ENCODE data around the gene LIPC.

LIPC gene

GRCh38 chr15:58424722-58425121 lies 7.1 kb upstream of the LIPC start:
- H2AFZ ChIP-seq (ENCODE audit: low read length): no peak overlapping the region

GRCh38 chr15:58425185-58425584 lies 6.6 kb upstream of the LIPC start:
- Histone ChIP-seq H3K4me2 (ENCODE audit: low read depth, low read length) (no peak overlapping the region), H3K27me3 (replicated peaks; ENCODE audit: insufficient read depth, low read length) (no peaks in the 10 kb centered on the region), H3K4me3 (ENCODE audit: low read length) (no peak overlapping the region), H3K36me3 (replicated peaks; ENCODE audit: insufficient read depth, low read length) (no peaks in the 10 kb centered on the region), H3K27ac (ENCODE audit: low read length) (no peak overlapping the region), H2AFZ (ENCODE audit: low read length) (no peak overlapping the region), H3K9me2 (replicated peaks; ENCODE audit: insufficient read depth, low read length) (no peaks in the 10 kb centered on the region), H3K9ac (ENCODE audit: low read length) (no peak overlapping the region), H3F3A (ENCODE audit: insufficient read depth, low read length) (no peaks in the 10 kb centered on the region), H3K9me3 (replicated peaks; ENCODE audit: insufficient read depth, low read length) (no peaks in the 10 kb centered on the region), H3K4me1 (ENCODE audit: low read length) (0 out of 2 replicates have a peak, but pooled peaks cover 5% of the 10 kb centered on the region), H4K20me1 (ENCODE audit: insufficient read depth, low read length) (no peaks in the 10 kb centered on the region), H3K79me2 (ENCODE audit: low read length) (no peaks in the 10 kb centered on the region)
- no peak for DNase-seq
- TF ChIP-seq EZH2phosphoT487 (IDR thresholded peaks at IDR 0.05; ENCODE audit: low read length): no peak
- no peak for TF ChIP-seq CTCF (IDR thresholded peaks at IDR 0.05; ENCODE audit: low read length)
- TF ChIP-seq EZH2 (optimal IDR thresholded peaks at IDR 0.05; ENCODE audit: low read depth, low read length): no peak

More at GRCh38 chr15:58424722-58425121, 7.1 kb upstream of the LIPC start:
- Histone ChIP-seq H3K27ac (ENCODE audit: low read length) (no peak overlapping the region), H3F3A (ENCODE audit: insufficient read depth, low read length) (no peaks in the 10 kb centered on the region), H3K27me3 (replicated peaks; ENCODE audit: insufficient read depth, low read length) (no peaks in the 10 kb centered on the region), H3K9me2 (replicated peaks; ENCODE audit: insufficient read depth, low read length) (no peaks in the 10 kb centered on the region), H4K20me1 (ENCODE audit: insufficient read depth, low read length) (no peaks in the 10 kb centered on the region), H3K4me2 (ENCODE audit: low read depth, low read length) (no peak overlapping the region), H3K9me3 (replicated peaks; ENCODE audit: insufficient read depth, low read length) (no peaks in the 10 kb centered on the region), H3K4me3 (ENCODE audit: low read length) (no peak overlapping the region), H3K4me1 (ENCODE audit: low read length) (0 out of 2 replicates have a peak, but pooled peaks cover 8% of the 10 kb centered on the region), H3K9ac (ENCODE audit: low read length) (no peak overlapping the region), H3K79me2 (ENCODE audit: low read length) (no peaks in the 10 kb centered on the region), H3K36me3 (replicated peaks; ENCODE audit: insufficient read depth, low read length) (no peaks in the 10 kb centered on the region)
- no peak for TF ChIP-seq EZH2 (optimal IDR thresholded peaks at IDR 0.05; ENCODE audit: low read depth, low read length)
- no peak for TF ChIP-seq CTCF (IDR thresholded peaks at IDR 0.05; ENCODE audit: low read length)
- no peak for TF ChIP-seq EZH2phosphoT487 (IDR thresholded peaks at IDR 0.05; ENCODE audit: low read length)
- no peak for DNase-seq

- no peak overlapping the region for H3K27ac ChIP-seq (ENCODE audit: low read length)
- no peak for DNase-seq
- TF ChIP-seq CTCF (IDR thresholded peaks at IDR 0.05; ENCODE audit: low read length) (no peak), EZH2 (optimal IDR thresholded peaks at IDR 0.05; ENCODE audit: low read depth, low read length) (no peak), EZH2phosphoT487 (IDR thresholded peaks at IDR 0.05; ENCODE audit: low read length) (no peak)
These were observed 6.0 kb upstream of the LIPC start for GRCh38 chr15:58425834-58426233.

More at GRCh38 chr15:58425834-58426233, 6.0 kb upstream of the LIPC start:
- Histone ChIP-seq H3K9ac (ENCODE audit: low read length) (no peak overlapping the region), H3K4me1 (ENCODE audit: low read length) (no peaks in the 10 kb centered on the region), H2AFZ (ENCODE audit: low read length) (no peak overlapping the region), H3K4me2 (ENCODE audit: low read depth, low read length) (no peak overlapping the region), H3K79me2 (ENCODE audit: low read length) (no peaks in the 10 kb centered on the region), H3K9me3 (replicated peaks; ENCODE audit: insufficient read depth, low read length) (no peaks in the 10 kb centered on the region), H3F3A (ENCODE audit: insufficient read depth, low read length) (no peaks in the 10 kb centered on the region), H4K20me1 (ENCODE audit: insufficient read depth, low read length) (no peaks in the 10 kb centered on the region), H3K4me3 (ENCODE audit: low read length) (no peak overlapping the region), H3K27me3 (replicated peaks; ENCODE audit: insufficient read depth, low read length) (no peaks in the 10 kb centered on the region), H3K36me3 (replicated peaks; ENCODE audit: insufficient read depth, low read length) (no peaks in the 10 kb centered on the region), H3K9me2 (replicated peaks; ENCODE audit: insufficient read depth, low read length) (no peaks in the 10 kb centered on the region)
